NCI-H146 treated with DMSO at 0.1 percent for 48 hours (cell line): ENCODE measurements around the gene ANKRD53.
A peak's percentile ranks its signal among the peaks of the same experiment; 100 is the strongest.

Experiments
- DNase-seq: peaks from one replicate; lab custom pipeline; 2025; ENCODE audit not compliant: unreplicated experiment; lab: John Stamatoyannopoulos, UW

The ANKRD53 gene

DNA sequence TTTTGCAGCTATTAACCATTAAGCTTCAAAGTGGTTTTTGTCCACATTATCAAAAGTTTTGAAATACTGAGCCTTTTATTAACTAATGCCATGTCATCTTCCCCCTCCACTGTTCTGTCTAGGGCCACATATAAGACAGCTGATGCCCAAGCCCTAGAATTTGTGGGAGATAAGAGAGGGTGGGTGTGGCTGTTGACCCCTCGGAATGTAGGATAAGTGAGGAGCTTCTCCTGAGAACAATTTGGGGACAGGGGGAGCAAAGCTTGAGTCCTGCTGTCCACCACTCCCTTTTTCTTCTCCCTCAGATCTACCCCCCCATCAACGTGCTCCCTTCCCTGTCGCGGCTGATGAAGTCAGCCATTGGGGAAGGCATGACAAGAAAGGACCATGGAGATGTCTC lies 14.3 kb upstream of the ANKRD53 start:
- no peak for DNase-seq

DNA sequence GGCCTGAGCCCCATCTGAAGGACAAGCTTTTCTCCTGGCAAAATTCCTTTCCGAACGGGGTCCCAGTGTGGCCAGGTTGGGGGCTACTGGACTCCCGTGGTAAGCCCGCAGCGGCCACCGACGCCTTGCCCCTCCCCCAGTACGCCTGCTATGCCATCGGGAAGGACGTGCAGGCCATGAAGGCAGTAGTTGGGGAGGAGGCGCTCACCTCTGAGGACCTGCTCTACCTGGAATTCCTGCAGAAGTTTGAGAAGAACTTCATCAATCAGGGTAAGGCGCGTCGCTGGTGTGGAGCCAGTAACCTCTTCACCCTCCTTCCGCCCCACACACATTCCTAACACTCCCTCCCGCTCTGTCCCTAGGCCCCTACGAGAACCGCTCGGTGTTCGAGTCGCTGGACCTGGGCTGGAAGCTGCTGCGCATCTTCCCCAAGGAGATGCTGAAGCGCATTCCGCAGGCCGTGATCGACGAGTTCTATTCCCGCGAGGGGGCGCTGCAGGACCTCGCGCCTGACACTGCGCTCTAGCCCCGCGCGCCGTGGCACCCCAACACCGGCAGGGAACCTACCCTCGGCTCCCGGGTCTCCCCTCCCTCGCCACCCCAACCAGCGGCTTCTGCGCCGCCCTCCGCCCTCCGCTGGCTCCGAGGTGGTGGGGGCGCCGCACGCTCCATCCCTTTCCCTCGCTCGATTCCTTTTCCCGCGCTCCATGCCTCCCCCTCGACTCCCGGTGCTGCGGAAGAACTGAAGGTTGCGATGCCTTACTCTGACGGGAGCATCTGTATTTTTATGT lies 13.6 kb upstream of the ANKRD53 start:
- DNase-seq = peak; percentile 53

DNA sequence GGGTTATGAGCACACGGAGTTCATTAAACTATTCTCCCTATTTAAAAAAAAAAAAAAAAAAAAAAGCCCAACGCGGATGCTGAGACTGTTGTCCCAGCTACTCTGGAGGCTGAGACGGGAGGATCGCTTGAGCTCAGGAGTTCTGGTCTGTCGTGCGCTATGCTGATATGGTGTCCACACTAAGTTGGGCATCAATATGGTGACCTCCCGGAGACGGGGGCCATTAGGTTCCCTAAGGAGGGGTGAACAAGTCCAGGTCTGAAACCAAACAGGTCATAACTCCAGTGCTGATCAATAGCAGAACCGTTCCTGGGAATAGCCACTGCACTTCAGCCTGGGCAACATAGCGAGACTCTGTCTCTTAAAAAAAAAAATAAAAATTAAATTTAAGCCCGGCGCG lies 12.9 kb upstream of the ANKRD53 start:
- DNase-seq = no peak

DNA sequence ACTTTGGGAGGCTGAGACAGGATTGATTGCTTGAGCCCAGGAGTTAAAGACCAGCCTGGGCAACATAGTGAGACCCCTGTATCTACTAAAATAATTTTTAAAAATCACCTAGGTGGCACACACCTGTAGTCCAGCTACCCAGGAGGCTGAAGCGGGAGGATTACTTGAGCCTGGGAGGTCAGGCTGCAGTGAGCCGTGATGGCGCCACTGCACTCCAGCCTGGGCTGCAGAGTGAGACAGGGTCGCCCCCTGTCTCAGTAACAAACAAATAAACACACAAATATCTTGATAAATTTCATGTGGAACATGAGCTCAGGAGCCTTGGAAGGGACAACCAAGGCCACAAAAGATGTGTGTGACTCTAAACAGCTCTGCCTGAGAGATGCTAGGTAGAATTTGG lies 11.7 kb upstream of the ANKRD53 start:
- DNase-seq = no peak

DNA sequence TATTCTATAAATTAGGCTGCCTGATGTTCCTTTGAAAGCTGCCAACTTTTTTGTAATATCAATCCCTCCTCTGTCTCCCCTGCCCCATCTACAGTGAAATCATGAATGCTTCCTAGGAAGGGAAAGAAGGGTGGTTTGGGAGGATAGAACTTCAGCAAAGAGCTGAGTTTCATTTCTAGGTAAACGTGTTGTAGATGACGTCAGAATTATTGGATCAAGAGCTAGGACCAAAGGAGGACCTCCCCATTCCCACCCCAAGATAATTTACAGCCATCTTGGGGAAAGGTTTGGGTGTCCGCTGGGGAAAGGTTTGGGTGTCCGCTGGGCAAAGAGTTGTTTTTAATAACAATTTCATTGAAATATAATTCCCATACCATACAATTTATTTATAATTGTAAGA lies 11.2 kb upstream of the ANKRD53 start:
- no peak for DNase-seq

DNA sequence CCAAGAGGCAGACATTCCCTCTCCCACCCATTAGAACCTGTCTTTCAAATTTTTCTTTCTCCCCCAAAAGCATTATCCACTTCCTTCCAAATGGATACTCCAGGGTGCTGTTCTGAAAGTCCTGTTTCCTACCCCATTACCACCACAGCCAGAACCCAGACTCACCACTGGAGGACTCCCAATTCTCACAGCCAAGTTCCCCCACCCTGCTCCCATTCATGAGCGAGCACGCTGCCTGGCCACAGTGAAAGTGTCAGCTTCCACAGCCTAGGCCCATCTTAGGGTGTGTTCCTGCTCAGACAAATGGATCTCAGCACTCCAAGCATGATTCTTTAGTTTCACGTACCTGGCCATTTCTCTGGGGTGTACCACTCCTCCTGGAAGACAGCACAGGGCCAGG lies 3.8 kb upstream of the ANKRD53 start:
- no peak for DNase-seq

DNA sequence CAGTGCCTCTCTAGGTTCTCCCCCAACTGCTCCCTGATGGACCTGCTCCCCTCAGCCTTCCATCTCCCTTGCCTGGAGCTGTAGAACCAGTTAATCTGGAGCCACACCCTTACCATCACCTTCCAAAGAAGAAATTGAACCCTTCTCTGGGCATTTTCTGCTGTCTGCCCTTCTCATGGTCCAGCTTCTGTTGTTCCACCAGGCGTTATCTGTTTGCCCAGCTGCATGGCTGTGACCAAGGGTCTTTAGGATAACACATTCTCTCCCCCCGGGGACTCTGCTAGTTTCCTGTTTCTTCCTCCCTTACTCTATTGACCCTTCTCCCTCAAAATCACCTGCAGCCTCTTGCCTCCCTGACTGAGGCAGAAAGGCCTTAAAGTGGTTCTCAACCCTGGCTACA lies 3.2 kb upstream of the ANKRD53 start:
- peak; percentile 62 for DNase-seq

DNA sequence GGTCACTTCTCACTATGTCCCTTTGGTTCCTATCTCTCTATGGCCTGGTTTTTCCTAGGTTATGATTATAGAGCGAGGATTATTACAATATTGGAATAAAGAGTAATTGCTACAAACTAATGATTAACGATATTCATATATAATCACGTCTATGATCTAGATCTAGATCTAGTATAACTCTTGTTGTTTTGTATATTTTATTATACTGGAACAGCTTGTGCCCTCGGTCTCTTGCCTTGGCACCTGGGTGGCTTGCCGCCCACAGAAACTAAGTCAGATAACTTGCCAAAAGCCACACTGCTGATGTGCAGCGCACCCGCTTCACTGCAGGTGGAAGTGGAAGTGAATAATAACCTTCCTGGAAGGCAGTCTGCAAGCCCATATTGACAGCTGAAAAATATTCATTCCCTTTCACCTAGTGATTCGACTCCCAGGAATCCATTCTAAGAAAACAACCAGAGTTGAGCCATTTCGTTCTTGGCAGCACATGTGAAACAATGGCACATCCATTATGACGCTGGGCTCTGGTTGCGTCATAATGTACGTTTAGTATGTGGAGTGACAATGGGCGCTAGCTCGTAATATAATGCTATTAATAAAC lies 725 bp upstream of the ANKRD53 start:
- peak; percentile 15 for DNase-seq

DNA sequence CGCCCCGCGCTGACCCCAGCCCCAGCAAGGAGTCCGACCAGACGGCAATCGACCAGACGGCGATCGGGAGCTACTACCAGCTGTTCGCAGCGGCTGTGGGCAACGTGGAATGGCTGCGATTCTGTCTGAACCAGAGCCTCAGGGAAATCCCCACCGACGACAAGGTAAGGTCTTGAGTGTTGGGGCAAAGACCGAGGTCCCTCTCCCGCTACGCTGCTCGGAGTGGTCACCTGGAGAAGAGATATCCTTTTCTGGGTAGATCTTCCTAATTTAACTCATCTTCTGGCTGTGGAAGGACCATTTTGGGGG lies 704 bp downstream of the ANKRD53 start:
- no peak for DNase-seq

DNA sequence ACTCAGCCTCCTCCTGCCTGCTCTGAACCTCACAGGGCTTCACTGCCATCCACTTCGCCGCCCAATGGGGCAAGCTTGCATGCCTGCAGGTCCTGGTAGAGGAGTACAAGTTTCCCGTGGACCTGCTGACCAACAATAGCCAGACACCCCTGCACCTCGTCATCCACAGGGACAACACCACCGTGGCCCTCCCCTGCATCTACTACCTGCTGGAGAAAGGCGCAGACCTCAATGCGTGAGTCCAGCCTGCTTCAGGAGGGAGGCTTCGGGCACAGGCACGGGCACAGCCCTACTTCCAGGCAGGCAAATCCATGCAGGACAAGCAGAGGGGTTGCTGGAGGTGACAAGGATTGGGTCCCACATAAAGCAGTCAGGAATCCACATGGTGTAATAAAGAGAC lies 1.2 kb downstream of the ANKRD53 start:
- no peak for DNase-seq

DNA sequence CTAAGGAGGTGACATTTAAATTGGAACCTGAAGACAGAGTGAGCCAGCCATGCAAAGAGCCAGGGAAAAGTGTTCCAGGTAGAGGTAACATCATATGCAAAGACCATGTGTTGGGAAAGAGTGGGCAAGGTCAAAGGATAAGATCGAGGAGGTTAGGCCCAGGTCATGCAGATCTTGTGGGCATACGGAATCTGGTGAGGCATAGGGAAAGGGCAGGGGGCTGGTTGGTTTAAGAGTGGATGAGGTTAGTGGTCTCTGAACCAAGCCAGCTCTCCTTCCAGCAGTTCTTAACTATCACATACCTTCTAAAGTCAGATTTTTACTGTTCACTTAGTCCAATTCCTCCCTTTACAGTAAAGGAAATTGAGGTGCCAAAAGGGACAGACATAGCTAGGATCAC lies 3.0 kb downstream of the ANKRD53 start:
- DNase-seq = no peak

DNA sequence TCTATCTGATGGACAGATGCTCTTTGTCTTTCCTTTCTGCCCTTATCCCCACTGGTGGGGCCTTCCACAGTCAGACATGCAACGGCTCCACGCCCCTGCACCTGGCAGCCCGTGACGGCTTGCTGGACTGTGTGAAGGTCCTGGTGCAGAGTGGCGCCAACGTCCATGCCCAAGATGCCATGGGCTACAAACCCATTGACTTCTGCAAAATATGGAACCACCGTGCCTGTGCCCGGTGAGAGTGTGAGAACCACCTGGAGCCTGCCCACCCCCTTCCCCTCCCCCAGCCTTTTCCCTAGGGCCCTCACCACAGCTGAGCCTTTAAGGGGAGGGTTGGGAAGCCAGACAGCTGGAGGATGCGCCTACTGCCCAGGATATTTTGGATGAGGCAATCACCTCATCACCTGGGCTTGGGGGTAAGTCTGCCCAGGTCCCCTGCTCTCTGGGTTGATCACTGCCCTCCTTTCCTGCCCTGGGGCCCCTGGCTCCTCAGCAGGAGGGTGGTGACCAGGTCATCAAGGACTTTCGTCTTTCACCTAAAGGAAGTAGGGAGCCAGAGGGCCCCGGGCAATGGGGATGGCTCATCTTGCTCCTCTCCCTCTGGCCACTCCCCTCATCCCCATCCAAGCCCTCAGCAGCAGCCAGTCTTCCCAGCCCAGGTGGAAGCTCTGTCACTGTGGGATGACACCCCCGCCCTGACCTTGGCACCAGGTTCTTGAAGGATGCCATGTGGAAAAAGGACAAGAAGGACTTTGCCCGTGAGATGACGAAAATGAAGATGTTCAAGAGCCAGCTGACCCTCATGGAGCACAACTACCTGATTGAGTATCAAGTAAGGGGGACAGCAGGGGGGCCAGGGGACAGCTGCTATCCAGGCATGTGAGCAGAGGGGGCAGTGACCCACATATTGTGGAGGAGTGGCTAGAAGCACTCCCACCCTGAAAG lies 3.7 kb downstream of the ANKRD53 start:
- DNase-seq = no peak

DNA sequence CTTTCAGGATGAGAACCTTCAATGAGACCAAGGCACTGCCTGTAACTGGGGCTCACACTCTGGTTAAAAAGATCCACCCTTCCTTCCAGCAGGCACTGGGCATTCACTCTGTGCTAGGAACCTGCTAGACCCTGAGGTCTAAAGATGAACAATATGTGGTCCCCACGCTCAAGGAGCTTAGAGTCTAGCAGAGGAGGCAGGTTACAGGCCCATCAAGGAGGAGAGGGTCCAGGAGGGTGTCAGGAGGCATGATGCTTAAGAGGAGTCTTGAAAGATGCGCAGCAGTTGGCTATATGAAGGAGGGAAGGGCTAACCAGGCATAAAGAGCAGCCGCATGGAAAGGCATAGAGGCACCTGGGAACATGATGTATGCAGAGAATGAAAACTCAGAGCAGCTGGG lies 4.5 kb downstream of the ANKRD53 start:
- no peak for DNase-seq

DNA sequence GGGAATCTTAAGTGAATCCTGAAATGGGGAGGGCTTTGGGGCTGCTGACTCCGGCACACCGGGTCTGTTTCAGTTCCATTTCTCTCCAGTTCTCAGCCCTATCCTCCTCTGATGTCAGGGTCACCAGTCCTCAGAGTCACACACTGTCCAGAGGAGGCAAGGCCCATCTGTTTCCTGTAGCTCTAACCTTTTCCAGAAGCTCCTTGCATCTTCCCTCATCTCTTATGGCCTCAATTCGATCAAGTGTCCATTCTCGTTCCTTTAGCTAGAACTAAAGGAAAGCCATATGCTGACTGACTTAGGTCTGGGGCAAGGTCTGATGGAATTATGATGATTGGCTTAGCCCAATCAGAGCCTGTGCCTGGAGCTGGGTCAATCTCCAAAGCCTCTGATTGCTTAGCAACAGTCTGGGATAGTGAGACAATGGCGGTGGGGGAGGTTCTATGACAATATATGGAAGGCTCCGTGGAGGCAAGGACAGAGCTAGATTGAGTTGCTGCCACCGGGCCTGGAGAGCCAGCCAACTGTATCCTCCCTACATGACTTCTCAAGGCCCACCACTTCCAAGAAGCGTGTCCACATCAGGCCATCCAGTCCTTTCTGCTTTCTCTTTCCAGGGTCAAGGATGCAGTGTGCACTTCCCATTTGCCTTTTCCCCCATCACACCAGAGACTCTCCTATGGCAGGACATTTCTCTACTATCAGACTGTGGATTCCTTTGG lies 5.2 kb downstream of the ANKRD53 start:
- DNase-seq = no peak

DNA sequence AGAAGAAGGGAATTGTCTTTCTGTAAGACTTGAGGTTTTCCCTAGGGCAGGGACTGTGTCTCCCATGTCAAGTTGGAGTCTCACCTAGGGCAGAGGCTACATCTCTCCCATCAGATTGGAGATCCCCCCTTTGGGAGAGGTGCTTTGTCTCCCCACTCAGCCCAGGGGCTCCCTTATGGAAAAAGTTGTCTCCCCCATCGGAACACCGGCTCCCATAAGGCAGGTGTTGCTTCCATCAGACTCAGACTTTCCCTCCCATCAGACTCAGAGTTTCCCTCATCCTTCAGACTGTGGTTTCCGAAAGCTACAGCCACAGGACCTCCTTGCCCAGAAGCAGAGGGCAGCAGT lies 5.8 kb downstream of the ANKRD53 start:
- DNase-seq = no peak

DNA sequence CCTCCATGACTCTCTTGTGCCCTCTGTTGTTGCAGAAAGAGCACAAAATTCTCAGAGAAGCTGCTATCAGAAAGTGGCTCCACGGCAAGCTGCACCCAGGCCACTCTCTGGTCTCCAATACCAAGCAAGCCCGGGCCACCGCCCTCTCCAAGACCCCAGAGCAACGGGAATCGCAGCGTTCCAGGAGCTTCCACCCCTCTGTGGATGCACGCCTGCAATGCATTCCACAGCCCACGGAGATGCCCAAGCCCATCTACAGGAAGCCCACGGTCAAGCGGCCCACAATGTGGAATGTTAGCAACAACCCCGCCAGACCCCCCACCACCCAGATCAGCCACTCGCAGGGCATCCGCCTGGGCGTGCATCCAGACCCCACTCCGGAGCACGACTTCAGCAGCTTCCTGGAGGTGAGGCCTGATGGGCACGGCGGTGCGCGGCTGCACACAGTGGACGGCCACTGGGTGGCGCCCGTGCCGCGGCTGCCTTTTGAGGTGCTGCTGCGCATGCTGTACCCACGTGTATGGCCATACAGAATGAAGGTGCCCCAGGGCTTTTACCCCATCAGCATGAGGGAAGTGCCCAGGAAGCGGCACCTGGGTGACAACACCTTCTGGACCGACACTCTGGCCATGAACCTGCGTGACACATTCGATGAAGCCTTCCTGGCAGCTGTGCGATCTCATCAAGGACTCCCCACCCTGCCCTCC lies 6.3 kb downstream of the ANKRD53 start:
- no peak for DNase-seq

DNA sequence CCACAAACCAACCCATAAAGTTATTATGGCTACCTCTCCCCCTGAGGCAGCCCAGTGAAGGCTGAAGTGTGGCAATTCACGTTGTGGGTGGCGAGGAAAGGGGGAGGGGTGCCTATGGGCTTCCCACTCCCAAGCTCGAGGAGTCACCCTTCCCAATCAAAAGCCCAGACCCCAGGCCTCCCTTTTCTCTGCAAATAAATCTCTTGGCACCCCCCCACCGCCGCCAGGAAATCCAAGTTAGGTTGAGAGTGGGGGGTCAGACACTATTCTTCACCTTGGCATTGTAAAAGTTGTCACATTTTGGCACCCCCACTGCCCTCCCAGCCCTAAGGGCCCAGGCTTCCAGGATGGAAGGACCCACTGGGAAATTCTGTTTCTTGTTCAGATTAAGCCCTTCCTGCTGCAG lies 6.9 kb downstream of the ANKRD53 start:
- DNase-seq = no peak

DNA sequence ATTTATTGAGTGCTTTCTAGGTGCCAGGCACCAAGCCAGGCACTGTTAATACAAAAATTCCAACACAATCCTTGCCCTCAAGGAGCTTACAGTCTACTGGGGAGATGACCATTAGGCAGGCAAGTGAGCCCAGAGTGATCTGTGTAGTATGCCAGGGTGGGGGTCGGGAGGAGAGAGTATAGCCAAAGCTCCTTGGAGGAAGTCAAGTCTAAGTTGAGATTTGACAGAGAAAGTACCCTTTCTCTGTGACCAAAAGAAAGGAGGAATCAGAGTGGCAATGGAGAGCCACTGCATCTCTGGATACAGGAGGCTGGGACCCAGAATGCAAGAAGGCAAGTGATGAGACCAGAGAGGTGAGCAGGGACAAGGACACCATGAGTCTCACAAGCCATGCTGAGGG lies 7.5 kb downstream of the ANKRD53 start:
- DNase-seq = no peak

DNA sequence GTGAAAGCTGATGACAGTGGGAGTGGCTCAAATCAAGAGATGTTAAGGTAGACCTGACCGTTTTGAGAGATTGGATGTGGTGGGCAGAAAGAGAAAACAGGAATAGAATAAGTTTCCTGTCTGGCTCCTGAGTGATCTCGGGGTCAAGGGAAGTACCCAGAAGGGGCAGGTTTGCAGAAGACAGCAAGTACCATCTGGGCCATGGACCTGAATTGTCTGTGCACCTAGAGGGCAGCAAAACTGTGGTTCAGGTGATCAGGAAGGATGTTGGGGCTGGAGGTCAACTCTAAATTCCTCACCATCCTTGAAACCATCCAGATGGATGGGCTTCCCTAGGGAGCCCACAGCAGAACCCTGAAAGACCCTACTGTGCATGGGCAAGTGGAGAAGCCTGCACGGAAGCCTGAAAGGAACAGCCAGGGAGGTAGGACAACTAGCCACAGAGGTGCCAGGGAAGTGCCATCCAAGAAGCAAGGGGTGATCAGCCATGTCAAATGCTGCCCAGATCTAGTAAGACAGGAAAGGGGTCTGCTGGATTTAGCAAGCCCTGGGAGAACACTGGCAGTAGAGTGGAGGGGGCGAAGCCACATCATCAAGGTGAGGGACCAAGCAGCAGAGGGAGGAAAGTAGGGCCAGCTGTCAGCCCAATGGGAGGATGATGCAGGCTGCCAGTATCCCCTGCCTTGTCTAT lies 8.2 kb downstream of the ANKRD53 start:
- DNase-seq = no peak

DNA sequence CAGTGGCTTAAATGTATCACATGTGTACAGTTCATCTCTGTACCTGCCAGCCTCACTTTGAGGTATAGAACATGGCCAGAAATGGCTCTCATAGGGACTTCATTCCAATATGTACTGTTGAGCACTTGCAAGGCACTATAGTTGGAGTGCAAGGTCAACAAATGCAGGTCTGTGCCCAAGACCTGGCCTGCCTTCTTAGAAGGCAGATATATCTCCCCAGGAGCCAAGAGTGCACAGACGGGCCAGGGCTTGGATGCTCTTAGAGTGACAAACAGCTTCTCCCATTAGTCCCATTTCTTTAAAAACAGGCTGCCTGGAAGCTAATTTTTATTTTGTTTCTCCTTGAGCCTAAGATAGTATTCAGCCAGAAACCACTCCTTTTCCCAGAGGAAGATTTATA lies 9.0 kb downstream of the ANKRD53 start:
- no peak for DNase-seq
